Measurements from ENCODE around the gene CD8B. TPM values are rescaled to one million over a fixed set of nuclear protein-coding genes. Genes with fewer than 3 reads are reported as not detected.

CD8B gene
- total RNA-seq, 1 donor from 2014 or later: not detected

DNA sequence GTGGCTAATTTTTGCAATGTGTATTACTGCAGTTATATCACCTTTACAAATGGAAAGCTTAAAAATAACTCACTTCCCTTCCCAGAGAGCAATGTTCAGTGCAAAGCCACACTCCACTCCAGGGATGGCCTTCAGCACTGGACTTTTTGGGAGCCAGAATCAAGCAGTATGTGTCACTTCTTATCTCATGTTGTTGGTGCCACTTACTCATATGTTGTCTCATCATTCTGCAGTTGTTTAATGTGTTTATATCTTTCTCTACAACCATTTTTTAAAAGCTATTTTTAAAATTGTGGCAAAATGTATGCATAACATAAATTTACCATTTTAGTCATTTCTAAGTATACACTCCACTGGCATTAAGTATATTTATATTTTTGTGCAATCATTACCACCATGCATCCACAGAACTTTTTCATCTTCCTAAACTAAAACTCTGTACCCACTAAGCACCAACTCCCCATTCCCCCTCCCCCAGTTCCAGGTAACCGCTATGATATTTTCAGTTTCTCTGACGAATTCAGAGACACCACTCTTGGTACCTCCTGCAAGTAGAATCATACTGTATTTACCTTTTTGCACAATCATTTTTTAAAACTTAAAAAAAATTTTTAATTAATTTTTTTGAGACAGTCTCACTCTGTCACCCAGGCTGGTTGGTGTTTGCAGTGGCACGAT, 38.9 kb downstream of the CD8B start:
- H3K36me3 Mint-ChIP-seq: peaks cover 2% of the 10 kb centered on the region
- TF ChIP-seq CTCF (IDR thresholded peaks at IDR 0.05; ENCODE audit: unreplicated experiment): no peak

DNA sequence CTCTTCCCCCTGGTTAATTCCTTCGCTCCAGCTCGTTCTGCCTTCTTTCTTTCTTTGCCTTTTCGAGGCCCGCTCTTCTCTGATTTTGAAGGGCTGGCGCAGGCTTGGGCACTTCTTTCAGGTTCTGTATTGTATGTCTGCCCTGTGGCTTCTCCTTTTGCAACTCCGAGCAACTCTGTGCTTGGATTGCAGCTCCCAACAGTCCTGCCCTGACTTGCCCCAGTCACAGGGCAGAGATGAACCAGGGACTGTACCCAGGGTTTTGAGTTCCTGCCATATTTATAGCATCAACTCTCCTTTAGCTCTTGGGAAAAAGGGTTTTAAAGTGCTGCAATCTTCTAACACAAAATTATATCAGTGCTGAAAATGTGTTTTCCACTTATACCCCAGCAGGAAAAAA, 39.8 kb downstream of the CD8B start:
- no peak overlapping the region for H3K4me3 Mint-ChIP-seq
- H3K4me1 Mint-ChIP-seq: no peaks in the 10 kb centered on the region
- DNase-seq (ENCODE audit: low spot score in 2 of 2, unreplicated experiment in 2 of 2): no peak
- no peak for TF ChIP-seq CTCF (IDR thresholded peaks at IDR 0.05; ENCODE audit: unreplicated experiment)
- peaks cover 2% of the 10 kb centered on the region for H3K36me3 Mint-ChIP-seq
- peaks cover 18% of the 10 kb centered on the region for H3K27me3 Mint-ChIP-seq (ENCODE audit: low read depth)
- H3K9me3 Mint-ChIP-seq: peaks cover 23% of the 10 kb centered on the region
- H3K27ac Mint-ChIP-seq: no peak overlapping the region

More for the DNA sequence above, 38.9 kb downstream of the CD8B start:
- Mint-ChIP-seq H3K27me3 (ENCODE audit: low read depth) (peaks cover 18% of the 10 kb centered on the region), H3K4me3 (no peak overlapping the region), H3K27ac (no peak overlapping the region), H3K4me1 (no peaks in the 10 kb centered on the region), H3K9me3 (peaks cover 23% of the 10 kb centered on the region)
- DNase-seq (ENCODE audit: low spot score in 2 of 2, unreplicated experiment in 2 of 2): no peak

DNA sequence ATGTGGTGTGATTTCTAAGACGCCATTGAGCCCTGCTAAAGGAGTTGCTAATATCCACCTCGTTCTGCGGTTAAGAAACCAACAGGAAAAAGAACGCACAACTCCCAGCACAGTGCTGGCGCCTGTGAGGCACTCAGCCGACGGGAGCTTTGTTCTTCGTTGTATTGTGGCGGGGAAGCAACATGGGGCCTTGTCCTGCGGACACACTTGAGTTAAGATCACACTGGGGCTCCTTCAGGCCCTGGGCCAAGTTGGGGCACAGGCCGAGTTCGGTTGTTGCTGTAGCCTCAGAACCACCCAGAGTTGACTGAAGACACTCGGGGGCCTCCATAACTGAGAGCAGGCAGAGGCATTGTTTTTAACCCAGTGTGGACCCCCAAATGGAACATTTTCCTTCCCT, 40.4 kb downstream of the CD8B start:
- H3K27ac Mint-ChIP-seq: no peak overlapping the region
- TF ChIP-seq CTCF (IDR thresholded peaks at IDR 0.05; ENCODE audit: unreplicated experiment): no peak
- H3K27me3 Mint-ChIP-seq (ENCODE audit: low read depth): peaks cover 18% of the 10 kb centered on the region
- H3K9me3 Mint-ChIP-seq: peaks cover 23% of the 10 kb centered on the region
- no peaks in the 10 kb centered on the region for H3K4me1 Mint-ChIP-seq
- peaks cover 2% of the 10 kb centered on the region for H3K36me3 Mint-ChIP-seq
- no peak overlapping the region for H3K4me3 Mint-ChIP-seq
- DNase-seq (ENCODE audit: low spot score in 2 of 2, unreplicated experiment in 2 of 2): no peak

DNA sequence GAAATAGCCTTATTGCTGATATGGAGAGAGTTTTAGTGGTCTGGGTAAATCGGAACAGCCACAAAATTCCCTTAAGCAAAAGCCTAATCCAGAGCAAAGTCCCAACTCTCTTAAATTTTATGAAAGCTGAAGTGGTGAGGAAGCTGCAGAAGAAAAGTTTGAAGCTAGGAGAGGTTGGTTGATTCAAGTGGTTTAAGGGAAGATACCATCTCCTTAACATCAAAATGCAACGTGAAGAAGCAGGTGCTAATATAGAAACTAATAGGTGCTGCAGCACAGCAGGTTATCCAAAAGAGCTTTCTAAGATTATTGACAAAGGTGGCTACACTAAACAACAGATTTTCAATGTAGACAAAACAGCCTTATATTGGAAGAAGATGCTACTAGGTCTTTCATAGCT, 42.7 kb downstream of the CD8B start:
- H3K4me3 Mint-ChIP-seq: no peak overlapping the region
- H3K4me1 Mint-ChIP-seq: no peaks in the 10 kb centered on the region
- peaks cover 23% of the 10 kb centered on the region for H3K9me3 Mint-ChIP-seq

GRCh38 chr2:86818114-86818801, 43.4 kb downstream of the CD8B start:
- Mint-ChIP-seq H3K27me3 (ENCODE audit: low read depth) (peaks cover 9% of the 10 kb centered on the region), H3K4me1 (no peaks in the 10 kb centered on the region), H3K36me3 (peaks cover 2% of the 10 kb centered on the region), H3K9me3 (peaks cover 29% of the 10 kb centered on the region), H3K4me3 (no peak overlapping the region), H3K27ac (no peak overlapping the region)
- no peak for TF ChIP-seq CTCF (IDR thresholded peaks at IDR 0.05; ENCODE audit: unreplicated experiment)
- no peak for DNase-seq (ENCODE audit: low spot score in 2 of 2, unreplicated experiment in 2 of 2)

More for the DNA sequence above, 42.7 kb downstream of the CD8B start:
- H3K27ac Mint-ChIP-seq: no peak overlapping the region
- peaks cover 9% of the 10 kb centered on the region for H3K27me3 Mint-ChIP-seq (ENCODE audit: low read depth)
- peaks cover 2% of the 10 kb centered on the region for H3K36me3 Mint-ChIP-seq
- TF ChIP-seq CTCF (IDR thresholded peaks at IDR 0.05; ENCODE audit: unreplicated experiment): no peak
- DNase-seq (ENCODE audit: low spot score in 2 of 2, unreplicated experiment in 2 of 2): no peak

All from mesothelial cell of epicardium (in vitro differentiated cells).